Endothelial cell (in vitro differentiated cells): ENCODE results near the gene STX5. TPM values are rescaled to one million over a fixed set of nuclear protein-coding genes. Genes with fewer than 3 reads are reported as not detected.

Source experiments
- DNase-seq: peaks from one replicate; pipeline ENCODE4 v3.0.0; 2021; ENCODE audit warnings: low spot score
- H3K27ac Mint-ChIP-seq: one replicate; pipeline ENCODE4 v1.8.0; 2021; ENCODE audit warnings: mixed read lengths, inconsistent platforms; ENCODE audit not compliant: unreplicated experiment
- H3K27me3 Mint-ChIP-seq: one replicate; pipeline ENCODE4 v1.8.0; 2021; ENCODE audit warnings: mild to moderate bottlenecking, moderate library complexity, mixed read lengths, inconsistent platforms; ENCODE audit not compliant: unreplicated experiment
- H3K36me3 Mint-ChIP-seq: one replicate; pipeline ENCODE4 v1.8.0; 2021; ENCODE audit warnings: mild to moderate bottlenecking, low read depth, mixed read lengths, inconsistent platforms; ENCODE audit not compliant: unreplicated experiment
- H3K4me1 Mint-ChIP-seq: one replicate; pipeline ENCODE4 v1.8.0; 2021; ENCODE audit warnings: mild to moderate bottlenecking, mixed read lengths, inconsistent platforms; ENCODE audit not compliant: unreplicated experiment
- H3K4me3 Mint-ChIP-seq: one replicate; pipeline ENCODE4 v1.8.0; 2021; ENCODE audit warnings: mild to moderate bottlenecking, mixed read lengths, inconsistent platforms; ENCODE audit not compliant: unreplicated experiment
- H3K9me3 Mint-ChIP-seq: one replicate; pipeline ENCODE4 v1.8.0; 2021; ENCODE audit warnings: mixed read lengths, inconsistent platforms; ENCODE audit not compliant: unreplicated experiment
- CTCF ChIP-seq: fragments of 200-600 bp; sonication (generic); IDR thresholded peaks from one replicate; pipeline ENCODE4 v1.5.0; 2021; ENCODE audit warnings: antibody characterized with exemption; ENCODE audit not compliant: unreplicated experiment
- total RNA-seq: library from RNA; stranded (reverse); fragmentation: NEBNext Ultra II Directional; extraction: Animal tissue kit (Norgen Biotek cat#: 25700); gene quantifications from one replicate; pipeline ENCODE4 v1.2.1, GENCODE V29; 2021; ENCODE audit not compliant: unreplicated experiment

Gene STX5
- total RNA-seq, 1 donor from 2014 or later = 37.9 TPM

GRCh38 chr11:62816557-62816956 is 15.3 kb downstream of the STX5 start:
- no peak for TF ChIP-seq CTCF
- no peaks in the 10 kb centered on the region for H3K27me3 Mint-ChIP-seq
- no peak overlapping the region for H3K4me3 Mint-ChIP-seq
- DNase-seq = no peak
- peaks cover 18% of the 10 kb centered on the region for H3K36me3 Mint-ChIP-seq
- no peak overlapping the region for H3K27ac Mint-ChIP-seq
- H3K4me1 Mint-ChIP-seq = no peaks in the 10 kb centered on the region
- H3K9me3 Mint-ChIP-seq = no peaks in the 10 kb centered on the region

- H3K4me3 Mint-ChIP-seq = no peak overlapping the region
- TF ChIP-seq CTCF = no peak
These were observed 20.2 kb downstream of the STX5 start for GRCh38 chr11:62811659-62812058.

GRCh38 chr11:62810748-62811147 is 21.1 kb downstream of the STX5 start:
- H3K4me3 Mint-ChIP-seq = no peak overlapping the region
- H3K36me3 Mint-ChIP-seq = peaks cover 8% of the 10 kb centered on the region
- peaks cover 18% of the 10 kb centered on the region for H3K4me1 Mint-ChIP-seq
- peaks cover 4% of the 10 kb centered on the region for H3K27me3 Mint-ChIP-seq
- no peak for TF ChIP-seq CTCF
- H3K9me3 Mint-ChIP-seq = no peaks in the 10 kb centered on the region
- DNase-seq = no peak
- no peak overlapping the region for H3K27ac Mint-ChIP-seq

More at GRCh38 chr11:62811659-62812058, 20.2 kb downstream of the STX5 start:
- no peaks in the 10 kb centered on the region for H3K9me3 Mint-ChIP-seq
- peaks cover 4% of the 10 kb centered on the region for H3K27me3 Mint-ChIP-seq
- no peak overlapping the region for H3K27ac Mint-ChIP-seq
- DNase-seq = no peak
- peaks cover 10% of the 10 kb centered on the region for H3K4me1 Mint-ChIP-seq
- peaks cover 8% of the 10 kb centered on the region for H3K36me3 Mint-ChIP-seq

GRCh38 chr11:62806611-62807121 is 25.2 kb downstream of the STX5 start:
- TF ChIP-seq CTCF = no peak
- Mint-ChIP-seq H3K27me3 (peaks cover 9% of the 10 kb centered on the region), H3K9me3 (no peaks in the 10 kb centered on the region), H3K4me3 (no peak overlapping the region), H3K4me1 (peaks cover 32% of the 10 kb centered on the region), H3K27ac (peak overlapping the region; percentile 86), H3K36me3 (peaks cover 18% of the 10 kb centered on the region)
- no peak for DNase-seq

- Mint-ChIP-seq H3K36me3 (peaks cover 24% of the 10 kb centered on the region), H3K4me3 (peak overlapping the region; percentile 99), H3K9me3 (no peaks in the 10 kb centered on the region), H3K4me1 (peaks cover 32% of the 10 kb centered on the region), H3K27ac (peak overlapping the region; percentile 86), H3K27me3 (peaks cover 8% of the 10 kb centered on the region)
- TF ChIP-seq CTCF = no peak
- no peak for DNase-seq
These were observed 25.9 kb downstream of the STX5 start for GRCh38 chr11:62805961-62806441.
